HG02840 (cell line): Measurements from ENCODE around the gene DPYSL5.

Source experiments
- ATAC-seq: cut with Tn5 transposase; IDR thresholded peaks from one replicate; pipeline ENCODE4 v1.9.1; 2021; ENCODE audit warnings: mild to moderate bottlenecking, moderate library complexity, moderate number of reproducible peaks; ENCODE audit not compliant: unreplicated experiment, low FRiP score

Gene DPYSL5

DNA sequence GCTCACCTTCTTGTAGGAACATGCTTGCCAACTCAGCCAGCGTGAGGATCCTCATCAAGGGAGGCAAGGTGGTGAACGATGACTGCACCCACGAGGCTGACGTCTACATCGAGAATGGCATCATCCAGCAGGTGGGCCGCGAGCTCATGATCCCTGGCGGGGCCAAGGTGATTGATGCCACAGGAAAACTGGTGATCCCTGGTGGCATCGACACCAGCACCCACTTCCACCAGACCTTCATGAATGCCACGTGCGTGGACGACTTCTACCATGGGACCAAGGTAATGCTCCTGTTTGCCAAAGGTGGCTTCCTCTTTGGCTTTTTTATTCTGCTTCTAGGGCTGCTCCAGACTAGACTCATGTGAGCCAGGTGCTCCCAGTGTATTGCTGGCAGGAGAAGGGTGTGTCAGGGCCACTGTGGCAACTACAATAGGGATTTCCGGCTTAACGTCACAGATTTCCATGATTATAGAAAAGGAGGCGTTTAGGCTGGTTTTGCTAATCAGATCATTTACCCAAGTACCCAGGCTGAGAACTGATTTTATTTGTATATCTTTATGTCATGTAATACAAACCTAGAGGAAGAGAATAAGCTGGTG is 50.6 kb downstream of the DPYSL5 start:
- ATAC-seq: no peak

DNA sequence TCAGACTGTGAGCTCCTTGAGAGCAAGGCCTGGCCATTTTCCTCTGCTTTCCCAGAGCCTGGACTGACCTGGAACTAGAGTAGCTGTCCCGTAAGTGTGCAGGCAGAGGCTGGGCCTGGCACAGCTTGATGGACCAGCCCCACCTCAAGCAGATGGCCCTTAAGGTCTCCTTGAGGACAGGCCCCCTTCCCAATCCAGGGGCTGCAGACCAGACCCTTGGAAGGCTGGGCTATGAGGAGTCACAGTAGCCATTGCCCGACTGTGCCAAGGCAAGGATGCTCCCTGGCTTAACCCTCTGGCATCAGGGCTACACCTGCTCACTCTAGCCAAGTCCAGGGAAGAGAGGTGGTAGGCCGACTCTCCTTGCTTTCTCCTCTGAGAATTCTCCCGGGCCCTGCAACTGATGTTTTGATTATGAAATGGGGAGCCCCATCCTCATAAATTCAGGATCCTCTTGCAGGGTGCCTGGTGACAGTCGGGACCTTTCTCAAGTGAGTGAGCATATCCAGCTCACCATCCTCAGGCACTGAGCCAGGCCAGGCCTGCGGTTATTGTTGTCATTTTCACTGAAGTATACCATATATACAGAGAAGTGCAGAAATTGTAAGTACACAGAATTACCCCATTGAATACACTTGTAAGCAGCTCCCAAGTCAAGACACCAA is 51.7 kb downstream of the DPYSL5 start:
- no peak for ATAC-seq

DNA sequence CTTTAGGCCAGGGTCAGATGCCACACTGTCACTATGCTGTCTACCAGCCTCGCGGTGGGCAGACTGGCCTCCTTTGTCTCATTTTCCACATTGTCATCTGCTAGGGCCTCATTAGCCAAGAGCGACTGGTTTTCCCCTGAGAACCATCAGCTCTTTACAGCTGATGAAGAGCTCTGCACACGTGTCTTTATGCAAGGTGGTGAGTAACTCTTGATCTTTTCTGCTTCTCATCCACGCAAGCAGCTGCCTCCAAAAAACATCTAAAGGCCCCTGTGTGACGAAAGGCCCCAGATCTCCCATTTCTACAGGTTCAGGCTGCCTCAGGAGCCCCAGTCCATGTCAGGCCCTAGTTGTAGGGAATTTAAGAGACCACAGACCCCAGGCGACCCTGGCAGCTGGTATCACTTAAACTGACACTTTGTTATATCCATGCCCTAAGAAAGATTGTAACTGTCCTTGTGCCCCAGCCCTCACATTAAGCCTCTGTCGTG is 52.9 kb downstream of the DPYSL5 start:
- no peak for ATAC-seq

DNA sequence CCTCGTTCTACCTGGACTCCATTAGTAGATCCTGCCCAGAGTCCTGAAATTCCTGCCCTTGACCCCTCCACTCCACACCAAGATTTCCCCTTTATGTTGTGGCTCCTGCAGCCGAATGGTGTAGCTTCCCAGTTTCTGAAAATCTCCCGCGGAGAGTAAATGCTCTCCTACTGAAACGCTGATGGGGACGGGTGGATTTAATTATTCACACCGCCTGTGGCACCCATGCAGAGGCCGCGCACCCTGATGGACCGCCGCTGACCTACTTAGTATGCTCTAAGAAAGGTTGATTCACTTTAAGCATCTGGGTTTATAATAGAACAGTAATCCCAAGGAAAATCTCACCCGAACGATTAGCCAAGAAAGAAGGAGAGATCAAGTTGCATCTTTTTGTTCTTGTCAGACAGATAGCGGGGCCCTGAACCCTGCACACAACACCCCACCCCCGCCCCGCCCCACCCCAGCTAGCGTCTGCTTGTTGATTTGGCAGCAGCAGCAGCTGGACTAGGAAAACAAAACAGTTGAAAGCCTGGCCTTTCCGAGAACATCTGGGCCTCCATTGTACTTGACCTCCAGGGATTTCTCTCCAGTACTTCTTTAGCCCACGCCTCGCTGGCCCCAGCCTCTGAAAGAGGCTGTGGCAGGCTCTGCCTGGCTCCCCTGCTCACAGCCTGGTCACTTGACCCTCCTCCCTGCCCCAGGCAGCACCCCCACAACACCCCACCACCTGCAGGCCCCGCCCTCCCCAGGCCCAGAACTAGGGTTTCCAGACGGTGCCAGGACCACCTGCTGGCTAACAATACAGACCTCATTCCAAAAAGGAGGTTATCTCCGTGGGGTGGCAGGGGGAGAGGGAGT is 53.6 kb downstream of the DPYSL5 start:
- no peak for ATAC-seq

- no peak for ATAC-seq
Measured at GRCh38 chr2:26903676-26904075, 55.7 kb downstream of the DPYSL5 start.

GRCh38 chr2:26904839-26905238 is 56.9 kb downstream of the DPYSL5 start:
- ATAC-seq: no peak

DNA sequence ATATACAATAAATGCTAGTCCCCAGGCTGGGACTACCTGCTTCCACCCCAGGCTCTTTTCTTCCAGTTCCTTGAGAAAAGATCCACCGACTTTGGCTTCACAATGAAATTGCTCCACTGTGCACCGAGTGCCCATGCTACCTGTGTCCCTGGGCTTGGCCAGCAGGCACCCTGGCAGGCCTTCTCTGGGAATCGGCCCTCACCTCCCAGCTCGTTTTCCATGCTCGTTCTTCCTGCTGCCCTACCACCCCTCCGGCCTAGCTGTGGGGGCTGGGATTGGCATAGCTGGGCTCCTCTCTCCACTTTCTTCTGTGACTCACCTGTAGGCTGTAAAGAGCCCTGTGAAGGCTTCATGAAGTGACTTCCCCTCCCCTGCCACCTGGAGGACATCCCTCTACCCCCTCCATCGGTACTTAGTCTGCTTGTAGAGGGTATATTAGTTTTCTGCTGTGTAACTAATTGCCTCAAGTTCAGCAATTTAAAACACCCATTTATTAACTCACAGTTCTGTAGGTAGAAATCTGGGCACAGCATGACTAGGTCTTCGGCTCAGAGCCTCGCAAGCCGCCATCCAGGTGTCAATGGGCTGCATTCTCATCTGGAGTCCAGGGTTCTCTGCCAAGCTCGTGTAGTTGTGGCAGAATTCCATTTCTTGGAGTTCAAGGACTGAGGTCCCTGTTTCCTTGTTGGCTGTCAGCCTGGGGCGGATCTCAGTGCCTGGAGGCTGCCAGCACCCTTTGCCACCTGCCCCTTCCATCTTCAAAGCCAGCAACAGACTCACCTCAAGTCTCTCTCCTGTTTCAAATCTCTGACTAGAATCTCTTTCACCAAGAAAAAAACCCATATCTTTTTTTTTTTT is 57.6 kb downstream of the DPYSL5 start:
- ATAC-seq: no peak

GRCh38 chr2:26907416-26907815 is 59.5 kb downstream of the DPYSL5 start:
- no peak for ATAC-seq

GRCh38 chr2:26910176-26910575 is 62.2 kb downstream of the DPYSL5 start:
- no peak for ATAC-seq

DNA sequence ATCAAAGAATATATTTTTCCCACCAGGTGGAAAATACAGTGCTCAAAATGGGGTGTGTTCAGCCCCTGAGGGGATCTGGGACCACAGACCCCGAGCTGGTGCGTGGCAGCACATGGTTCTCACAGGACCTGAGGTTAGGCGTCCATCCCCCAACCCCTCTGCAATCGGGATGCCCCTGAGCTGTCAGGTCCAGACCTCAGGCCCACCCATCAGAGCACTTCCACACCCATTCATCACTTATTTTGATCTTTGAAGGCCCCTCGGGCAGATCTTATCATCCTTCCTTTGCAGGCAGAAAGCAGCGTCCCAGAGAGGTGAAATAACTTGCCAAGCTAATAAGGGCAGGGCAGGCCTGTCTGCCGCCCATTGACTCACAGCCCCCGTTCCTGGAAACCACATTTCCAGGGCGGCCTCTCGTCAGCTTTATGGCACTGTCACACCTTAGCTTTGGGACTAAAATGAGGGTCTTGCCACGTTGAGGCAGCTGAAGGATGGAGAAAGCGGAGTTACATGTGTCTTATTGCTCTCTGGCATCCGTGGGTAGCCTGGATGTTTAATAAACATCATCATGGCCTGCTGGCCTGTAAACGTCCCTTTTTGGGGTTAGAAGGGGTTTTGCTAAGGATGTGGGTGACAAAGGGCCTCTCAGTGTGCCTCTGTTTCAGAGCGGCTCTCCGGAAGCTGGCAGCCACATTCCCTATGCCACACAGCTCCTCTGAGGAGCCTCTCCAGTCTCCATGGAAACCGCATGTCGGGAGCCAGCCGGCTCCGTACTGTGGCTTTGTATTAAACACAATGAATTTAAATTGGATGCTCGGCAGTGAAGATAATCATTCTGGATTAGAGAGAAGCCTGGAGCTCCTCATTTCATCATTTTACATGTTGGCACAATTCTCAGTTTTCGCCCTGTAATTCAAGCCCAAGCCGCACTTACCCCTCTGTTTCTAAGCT is 64.3 kb downstream of the DPYSL5 start:
- no peak for ATAC-seq

- no peak for ATAC-seq
Measured at GRCh38 chr2:26913606-26913998, 65.7 kb downstream of the DPYSL5 start.

GRCh38 chr2:26913999-26914658 is 66.2 kb downstream of the DPYSL5 start:
- no peak for ATAC-seq

DNA sequence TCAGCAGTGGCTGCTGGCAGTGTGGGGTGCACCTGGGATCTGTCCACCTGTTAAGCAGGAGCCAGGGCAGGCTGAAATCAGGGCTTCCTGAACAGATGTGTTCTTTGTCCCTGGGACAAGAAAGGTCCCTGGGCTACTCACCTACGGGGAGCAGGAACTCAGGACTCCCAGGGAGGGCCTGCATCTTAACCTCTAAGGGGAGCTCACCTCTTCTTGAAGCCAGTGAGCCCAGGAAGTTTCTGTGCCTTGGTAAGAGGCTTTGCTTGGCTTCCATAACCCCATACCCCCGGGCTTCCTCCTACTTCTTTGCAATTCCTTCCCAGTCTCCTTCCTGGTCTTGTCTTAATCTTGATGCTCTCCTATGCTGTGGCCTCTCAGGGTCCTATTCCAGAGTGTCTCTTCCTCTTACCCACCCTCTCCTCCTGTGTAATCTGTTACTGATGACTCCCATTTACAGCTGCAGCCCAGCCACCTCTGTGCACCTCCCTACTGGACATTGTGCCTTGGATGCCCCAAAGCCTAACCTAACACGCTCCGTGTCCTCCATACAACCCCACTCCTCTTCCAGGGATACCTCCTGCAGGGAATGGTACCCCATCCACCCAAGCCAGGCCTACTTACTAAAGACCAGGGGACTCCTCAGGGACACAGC is 66.9 kb downstream of the DPYSL5 start:
- ATAC-seq: no peak

- no peak for ATAC-seq
Measured at GRCh38 chr2:26915316-26915715, 67.4 kb downstream of the DPYSL5 start.

GRCh38 chr2:26916128-26916692 is 68.3 kb downstream of the DPYSL5 start:
- ATAC-seq: no peak

DNA sequence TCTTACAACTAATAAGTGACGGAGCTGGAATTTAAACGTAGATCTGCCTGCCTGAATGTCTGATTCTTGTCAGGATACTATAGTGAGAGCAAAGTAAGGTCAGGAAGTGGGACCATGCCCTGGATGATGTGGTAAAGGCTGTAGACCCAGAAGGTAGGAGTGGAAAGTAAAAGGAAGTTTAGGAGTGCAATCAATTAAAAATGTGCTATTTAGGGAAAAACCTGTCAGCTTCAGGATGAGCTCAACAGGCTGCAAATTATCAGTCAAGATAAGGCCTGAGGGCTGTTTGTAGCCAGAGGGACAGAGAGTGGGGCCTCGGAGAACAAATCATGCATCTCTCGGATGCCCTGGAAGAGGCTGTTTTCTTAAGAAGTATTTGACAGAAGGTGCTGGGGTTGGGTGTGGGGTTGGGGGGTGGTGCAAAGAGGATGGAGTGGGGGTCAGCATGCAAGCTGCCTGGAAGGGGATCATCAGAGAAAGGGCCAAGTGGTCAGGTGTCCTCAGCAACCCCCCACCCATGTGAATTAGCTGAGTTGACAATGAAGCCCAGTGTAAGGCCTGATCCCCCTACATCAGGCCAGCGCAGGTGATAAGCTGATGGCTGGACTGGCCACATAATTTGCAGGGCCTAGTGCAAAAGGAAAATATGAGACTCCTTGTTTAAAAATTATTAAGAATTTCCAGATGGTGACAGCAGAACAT is 69.4 kb downstream of the DPYSL5 start:
- ATAC-seq: no peak

DNA sequence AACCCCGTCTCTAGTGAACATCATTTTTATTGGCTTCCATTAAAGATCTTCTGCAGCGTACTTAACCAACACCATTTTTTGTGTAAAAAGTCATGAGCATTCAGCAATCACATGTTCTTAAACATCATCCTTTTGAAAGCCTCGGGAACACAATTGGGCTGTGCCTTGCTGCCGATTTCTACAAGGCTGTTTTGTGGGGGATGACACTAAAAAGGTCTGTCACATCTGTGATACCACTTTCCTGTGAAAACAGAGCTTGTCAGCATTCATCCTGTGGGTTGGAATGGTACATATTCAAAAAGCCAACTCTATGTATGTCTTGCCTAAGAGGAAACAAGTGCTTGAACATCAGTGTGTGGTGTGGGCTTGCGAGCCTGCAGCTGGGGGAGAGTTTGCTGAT is 73.4 kb downstream of the DPYSL5 start:
- ATAC-seq: no peak
